CMK (cell line): ENCODE measurements around the gene CHMP2A.
A peak's percentile ranks its signal among the peaks of the same experiment; 100 is the strongest.
"Not testable (repeated sequence)": the region's sequence is repeated elsewhere in the genome, so short reads cannot be mapped to it uniquely, and the experiment has no call there.

ENCODE experiments used
- DNase-seq: peaks from one replicate; pipeline ENCODE4 v3.0.0-alpha.2; 2010; ENCODE audit warnings: low read depth

CHMP2A gene

DNA sequence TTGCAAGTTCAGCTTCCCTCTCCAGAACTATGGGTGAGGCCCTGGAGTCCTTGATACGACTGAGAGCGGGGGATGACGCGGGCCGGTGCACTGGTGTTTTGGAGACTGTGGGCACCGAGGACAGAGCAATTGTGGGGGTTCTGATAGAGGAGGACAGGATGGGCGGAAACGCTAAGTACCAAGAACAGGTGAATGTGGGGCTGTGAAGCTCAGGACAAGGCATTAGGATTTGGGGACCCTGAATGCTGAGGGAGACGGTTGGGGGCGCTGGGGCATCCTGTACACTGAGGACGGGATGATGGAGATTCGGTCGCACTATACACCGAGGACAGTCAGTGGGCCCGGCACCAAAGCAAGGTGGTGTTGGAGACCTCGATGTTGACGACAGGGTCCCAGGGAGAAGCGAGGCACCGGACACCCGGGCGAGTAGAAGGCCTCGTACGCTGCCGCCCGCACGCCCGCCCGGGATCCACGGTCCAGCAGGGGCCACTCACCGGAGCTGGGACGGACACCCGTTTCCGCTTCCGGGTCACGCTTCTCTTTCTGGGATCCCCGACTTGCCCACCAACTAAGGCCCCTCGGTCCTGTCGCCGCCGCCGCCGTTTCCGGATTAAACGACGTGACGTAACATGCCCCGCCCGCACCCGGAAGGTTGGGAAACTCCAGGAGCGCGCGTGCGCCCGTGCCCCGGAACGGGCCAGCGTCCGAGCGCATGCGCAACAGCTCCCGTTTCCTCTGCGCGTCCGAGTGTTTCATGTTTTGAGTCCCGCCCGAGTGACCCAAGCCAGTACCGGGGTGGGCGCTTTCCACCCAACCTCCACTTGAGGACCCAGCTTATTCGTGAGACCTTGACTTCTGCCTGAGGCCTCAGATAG, at the start of gene CHMP2A:
Gene CHMP2A (minus strand): TSS at position 612 of the 875 bp plus-strand sequence. CDS start 893 bp downstream, outside the sequence.
- peak; percentile 95 for DNase-seq

DNA sequence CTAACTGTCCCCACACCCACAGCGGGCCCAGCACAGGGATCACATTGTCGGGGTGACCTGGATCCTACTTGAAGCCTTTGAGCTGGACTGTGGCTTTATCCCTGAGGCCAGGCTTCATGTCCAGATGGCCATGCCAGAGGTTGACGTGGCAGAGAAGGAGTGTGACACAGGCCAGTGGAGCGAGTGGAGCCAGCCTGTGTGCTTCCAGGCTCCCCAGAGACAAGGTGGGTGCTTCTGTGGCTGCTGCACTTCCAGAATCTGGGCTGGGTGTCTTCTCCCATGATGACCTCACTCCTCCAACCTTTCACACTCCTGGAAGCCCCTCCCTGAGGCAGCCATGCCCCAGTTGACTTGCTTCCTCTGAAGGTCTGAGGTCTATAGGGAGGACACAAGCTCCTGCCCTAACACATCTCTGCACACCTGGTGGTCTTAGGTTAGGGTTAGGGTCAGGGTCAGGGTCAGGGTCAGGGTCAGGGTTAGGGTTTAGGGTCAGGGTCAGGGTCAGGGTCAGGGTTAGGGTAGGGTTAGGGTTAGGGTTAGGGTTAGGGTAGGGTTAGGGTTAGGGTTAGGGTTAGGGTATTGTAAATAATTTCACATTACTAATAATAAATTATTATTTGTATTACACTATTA, 31.3 kb upstream of the CHMP2A start:
- no peak for DNase-seq

DNA sequence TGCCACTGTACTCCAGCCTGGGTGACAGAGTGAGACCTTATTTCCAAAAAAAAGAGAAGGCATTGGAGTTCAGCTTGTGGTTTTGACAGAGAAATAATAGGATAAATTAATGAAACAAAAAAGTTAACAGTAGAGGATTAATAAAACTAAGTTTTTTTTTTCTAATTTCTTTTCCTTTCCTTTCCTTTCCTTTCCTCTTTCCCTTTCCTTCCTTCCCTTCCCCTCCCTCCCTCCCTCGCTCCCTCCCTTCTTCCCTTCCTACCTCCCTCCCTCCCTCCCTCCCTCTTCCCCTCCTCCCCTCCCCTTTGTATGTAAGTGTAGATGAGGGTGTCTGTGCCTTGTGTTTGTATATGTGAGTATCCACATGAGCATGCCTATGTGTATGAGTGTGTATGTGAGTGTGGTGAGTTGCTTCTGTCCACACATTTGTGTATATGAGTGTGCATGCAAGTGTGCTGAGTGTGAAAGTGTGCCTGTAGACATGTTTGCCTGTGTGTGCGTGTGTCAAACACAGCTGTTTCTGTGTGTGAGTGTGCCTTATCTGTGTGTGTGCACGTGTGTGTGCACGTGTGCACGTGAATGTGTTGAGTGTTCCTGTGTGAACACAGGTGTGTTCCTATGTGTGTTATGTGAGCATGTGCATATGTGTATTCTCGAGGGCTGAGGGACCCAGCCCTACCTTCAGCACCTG, 30.7 kb upstream of the CHMP2A start:
- DNase-seq: no peak

DNA sequence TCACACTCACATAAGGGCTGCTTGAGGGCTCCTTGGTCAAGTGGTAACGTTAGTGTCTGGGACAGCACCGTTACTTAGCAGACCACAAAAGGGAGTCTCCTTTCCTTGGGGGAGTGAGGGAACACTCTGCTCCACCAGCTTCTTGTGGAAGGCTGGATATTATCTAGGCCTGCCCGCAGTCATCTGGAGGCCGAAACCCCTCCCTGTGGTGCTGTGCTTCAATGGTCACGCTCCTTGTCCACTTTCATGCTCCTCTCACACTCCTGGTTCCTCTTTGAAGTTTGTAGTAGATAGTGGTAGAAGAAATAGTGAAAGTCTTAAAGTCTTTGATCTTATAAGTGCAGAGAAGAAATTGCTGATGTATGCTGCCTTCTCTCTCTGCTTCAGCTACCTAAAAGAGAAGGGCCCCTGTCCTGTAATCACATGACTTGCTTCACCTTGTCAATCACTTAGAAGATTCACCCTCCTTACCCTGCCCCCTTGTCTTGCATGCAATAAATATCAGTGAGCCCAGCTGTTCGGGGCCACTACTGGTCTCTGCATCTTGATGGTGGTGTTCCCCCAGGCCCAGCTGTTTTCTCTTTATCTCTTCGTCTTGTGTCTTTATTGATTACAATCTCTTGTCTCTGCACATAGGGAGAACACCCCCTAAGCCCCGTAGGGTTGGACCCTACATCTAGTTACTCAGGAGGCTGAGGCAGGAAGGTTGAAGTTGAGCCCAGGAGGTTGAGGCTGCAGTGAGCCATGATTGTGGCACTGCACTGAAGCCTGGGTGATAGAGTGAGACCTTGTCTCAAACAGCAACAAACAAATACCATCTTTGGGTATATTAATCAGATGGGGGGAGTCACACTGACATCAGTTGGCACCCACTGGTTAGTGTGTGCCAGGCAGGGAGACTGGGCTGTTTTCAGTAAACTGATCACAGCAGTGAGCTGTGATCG, 29.9 kb upstream of the CHMP2A start:
- DNase-seq: peak; percentile 92

DNA sequence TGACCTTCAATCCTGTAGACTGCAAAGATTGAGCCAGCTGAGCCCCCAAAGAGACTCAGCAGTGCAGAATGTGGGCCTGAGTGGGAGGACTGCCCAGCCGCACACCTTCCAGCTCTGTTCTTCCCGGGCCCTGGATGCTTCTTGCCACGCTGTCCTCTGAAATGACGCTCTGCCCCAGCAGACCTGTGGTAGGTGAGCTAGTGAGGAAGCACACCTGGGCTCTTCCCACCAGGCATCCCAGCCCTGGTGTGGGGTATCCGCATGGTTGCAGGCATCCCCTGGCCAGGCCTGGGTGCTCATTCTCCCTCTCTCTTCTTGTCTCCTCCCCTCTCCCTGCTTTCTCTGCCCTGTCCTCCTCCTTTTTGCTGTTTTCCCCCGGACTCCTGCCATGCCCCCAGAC, 28.1 kb upstream of the CHMP2A start:
- DNase-seq: no peak

DNA sequence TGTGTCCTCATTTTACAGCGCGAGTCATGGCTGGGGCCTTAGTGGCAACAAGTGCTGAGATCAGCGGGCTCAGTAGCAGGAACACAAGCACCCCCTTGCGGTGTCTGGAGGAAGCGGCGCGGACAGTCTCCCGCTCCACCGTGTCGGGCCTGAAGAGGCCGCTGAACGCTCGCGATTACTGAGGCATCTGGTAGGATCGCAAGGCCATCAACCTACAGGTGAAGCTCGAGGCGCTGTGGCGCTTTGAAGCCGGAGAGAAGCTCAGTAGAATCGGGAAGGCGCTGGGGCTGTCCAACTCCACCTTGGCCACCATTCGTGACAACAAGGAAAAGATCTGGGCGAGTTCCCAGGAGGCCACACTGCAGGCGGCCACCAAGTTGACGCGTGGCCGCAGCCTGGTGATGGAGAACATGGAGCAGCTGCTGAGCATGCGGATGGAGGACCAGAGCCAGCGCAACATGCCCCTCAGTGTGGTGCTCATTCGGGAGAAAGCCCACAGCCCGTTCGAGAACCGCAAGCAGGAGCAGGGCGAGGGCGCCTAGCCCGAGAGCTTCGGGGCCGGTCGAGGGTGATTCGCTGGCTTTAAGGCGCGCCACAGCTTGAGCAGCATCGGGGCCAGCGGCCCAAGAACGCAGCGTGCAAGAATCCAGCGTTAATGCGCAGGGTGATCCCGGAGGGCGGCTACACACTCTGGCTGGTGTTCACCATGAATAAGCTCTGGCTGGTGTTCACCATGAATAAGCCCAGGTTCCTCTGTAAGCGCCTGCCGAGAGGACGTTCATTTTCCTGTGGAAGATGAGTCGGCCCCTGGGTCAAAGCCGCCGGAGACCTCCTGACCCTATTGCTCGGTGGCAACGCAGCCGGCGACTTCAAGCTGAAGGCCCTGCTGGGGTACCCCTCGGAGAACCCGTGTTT, 26.6 kb upstream of the CHMP2A start:
- DNase-seq: no peak

DNA sequence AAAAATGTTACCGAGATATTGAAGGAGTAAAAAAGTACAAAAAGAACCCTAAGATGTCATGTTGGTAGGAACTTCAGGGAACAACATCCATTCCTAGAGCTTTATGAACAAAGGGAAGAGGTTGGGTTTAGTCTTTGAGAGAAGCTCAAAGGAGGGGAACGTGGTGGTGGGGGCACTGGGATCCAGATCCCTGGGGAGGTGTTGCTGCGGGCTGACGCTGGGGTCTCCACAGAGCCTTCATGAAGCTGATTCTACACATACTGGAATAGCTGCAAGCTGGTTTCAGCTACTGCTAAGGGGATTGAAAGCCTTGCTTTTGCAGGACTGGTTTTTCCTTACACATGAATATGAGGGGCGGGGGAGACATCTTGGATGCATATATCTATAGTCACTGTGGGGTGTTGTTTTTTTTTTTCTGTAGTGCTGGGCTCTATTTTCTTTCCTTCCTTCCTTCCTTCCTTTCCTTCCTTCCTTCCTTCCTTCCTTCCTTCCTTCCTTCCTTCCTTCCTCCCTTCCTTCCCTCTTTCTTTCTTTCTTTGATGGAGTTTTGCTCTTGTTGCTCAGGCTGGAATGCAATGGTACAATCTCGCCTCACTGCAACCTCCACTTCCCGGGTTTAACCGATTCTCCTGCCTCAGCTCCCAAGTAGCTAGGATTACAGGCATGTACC, 24.7 kb upstream of the CHMP2A start:
- DNase-seq: no peak

DNA sequence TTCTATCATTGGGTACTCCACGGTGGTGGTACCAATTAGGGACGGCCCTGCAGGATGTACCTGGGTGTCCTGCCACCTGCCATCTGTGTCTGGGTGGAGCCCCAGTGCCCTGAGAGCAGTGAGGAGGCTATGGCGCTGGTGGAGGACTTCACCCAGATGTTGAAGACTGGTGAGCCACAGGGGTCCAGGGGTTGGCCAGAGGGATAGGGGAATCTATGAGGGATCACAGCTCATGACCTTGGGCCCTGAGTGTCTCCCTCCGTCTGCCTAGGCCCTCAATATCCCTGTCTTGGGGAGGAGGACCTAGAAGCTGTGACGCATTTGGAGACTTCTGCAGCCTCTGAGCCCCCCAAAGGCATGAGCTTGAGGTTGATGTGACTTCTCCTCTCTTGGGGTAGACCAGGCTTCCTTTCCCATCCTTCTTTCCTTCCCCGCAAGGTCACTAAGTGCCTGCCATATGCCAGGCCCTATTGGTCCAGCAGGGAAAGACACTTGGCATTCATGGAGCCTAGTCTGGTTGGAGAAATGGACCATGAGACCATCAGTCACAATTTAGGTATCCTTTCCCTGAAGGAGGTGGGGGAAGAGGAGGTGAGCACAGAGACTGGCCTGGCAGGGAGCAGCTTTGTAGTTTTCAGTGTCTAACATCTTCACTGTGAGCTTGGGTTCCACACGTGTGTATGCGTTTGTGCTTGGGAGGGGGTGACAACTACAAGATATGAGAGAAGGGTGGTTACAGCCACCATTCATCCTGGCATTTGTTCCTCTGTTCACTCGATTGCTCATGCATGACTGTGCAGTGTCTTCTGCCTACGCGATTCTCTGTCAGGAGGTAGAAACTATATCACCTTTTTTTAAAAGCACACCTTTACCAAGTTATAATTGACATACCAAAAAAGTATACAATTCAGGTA, 23.4 kb upstream of the CHMP2A start:
- DNase-seq: no peak

DNA sequence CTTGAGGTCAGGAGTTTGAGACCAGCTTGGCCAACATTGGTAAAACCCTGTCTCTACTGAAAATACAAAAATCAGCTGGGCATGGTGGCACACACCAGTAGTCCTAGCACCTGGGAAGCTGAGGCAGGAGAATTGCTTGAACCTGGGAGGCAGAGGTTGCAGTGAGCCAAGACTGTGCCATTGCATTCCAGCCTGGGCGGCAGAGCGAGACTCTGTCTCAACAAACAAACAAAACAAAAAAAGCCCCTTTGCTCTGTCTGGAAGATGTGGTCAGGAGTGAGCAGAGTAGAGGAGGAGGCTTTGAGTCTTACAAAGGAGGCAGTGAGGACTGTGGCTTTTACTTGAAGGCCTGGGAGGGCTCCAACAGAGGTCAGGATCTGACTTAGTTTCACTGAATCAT, 22.7 kb upstream of the CHMP2A start:
- not testable (repeated sequence) for DNase-seq

DNA sequence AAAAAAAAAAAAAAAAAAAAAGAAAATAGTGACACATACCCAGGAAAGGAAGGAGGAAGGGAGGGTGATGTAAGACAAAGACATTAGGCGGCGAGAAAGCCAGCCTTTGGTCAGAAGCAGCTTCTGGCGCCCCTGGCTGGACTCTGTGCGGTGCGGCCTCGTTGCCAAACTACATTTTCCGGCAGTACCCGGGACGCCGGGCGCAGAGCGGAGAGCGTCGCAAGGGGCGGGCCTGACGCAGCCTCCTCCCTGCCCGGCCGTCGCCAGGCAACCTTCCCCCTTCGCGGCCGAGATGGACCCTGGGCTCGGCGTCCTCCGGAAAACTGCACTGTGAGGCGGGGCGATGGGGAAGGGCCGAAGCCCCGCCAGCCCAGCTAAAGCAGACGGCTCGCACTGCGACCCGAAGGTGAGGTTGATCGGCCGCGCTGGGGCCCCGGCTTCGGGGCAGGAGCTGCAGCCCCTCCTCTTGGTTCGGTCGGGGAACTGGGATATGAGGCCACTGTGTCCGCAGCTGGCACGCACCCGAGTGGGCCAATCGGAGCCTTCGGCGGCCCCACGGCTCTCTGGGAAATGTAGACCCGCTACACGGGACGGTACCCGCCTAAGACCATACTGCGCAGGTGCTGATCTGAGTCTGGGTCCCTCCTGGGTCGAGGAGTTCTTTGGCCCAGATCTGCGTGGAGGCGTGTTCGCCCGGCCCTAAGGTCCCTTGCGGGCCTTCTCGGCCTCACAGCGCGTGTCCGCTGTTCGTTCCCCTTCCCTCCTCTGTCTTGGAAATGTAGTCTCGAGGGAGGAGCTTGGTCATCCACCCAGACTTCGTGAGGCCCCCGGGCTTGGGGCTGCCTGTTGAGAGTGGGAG, 20.5 kb upstream of the CHMP2A start:
- peak; percentile 94 for DNase-seq

DNA sequence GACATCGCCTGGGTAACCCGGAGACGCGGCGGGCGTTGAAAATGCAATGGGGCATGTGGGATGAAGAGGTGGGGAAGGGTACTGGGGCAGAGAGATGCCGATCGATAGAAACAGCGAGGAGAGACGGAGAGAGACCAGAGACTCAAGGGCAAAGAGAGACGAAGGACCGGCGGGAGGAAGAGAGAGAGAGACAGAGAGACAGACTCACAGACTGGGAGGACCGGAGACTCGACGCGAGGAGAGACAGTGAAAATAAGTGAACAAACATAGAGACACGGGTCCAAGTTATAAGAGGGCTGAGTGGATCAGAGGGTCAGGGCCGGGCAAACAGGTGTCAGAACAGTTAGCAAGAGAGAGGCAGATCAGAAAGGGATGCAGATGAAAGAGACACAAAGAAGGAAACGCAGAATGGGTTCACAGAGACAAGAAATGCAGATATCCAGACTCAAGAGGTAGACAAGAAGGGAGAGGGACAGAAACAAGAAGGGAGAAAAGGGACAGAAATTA, 18.8 kb upstream of the CHMP2A start:
- no peak for DNase-seq

DNA sequence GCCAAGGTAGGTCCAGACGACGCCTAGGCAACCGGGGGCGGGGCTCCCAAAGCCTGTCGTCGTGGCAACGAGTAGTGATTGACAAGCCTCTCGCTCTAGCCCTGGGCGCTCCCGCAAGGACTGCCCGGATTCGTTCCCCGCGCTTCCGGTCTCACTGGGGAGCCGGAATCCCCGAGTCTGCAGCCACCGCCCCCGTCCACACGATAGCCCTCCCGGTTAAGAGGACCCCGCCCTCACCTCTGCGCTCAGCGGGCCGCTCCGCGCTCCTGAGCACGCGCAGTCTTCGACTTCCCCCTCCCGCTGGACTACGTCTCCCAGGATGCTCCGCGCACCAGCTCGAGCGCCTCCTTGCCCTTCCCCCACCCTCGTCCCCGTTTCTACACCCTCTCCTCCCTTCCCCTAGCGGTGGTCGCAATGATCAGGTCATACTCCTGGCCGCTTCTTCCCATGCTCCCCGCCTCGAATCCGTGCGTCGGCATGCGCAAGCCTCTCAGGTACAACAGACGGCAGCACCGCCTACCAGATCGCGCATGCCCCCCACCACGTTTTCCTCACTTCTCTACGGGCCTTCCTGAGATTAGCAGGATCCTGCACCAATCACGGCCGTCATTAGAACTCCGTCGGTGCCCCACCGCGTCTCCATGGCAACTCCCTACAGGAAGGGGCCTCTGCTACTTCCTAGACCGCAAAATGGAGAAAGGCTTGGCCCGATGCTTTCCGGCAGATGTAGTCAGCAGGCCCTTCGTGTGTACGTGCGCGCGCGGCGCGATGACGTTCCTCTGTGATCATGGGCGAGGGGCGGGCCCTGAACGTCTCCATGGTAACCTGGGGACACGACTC, 18.1 kb upstream of the CHMP2A start, which contains the start of gene MZF1:
Gene MZF1 (minus strand): TSS at position 518 of the 840 bp plus-strand sequence. CDS start 1,946 bp downstream, outside the sequence.
- DNase-seq: peak; percentile 100

DNA sequence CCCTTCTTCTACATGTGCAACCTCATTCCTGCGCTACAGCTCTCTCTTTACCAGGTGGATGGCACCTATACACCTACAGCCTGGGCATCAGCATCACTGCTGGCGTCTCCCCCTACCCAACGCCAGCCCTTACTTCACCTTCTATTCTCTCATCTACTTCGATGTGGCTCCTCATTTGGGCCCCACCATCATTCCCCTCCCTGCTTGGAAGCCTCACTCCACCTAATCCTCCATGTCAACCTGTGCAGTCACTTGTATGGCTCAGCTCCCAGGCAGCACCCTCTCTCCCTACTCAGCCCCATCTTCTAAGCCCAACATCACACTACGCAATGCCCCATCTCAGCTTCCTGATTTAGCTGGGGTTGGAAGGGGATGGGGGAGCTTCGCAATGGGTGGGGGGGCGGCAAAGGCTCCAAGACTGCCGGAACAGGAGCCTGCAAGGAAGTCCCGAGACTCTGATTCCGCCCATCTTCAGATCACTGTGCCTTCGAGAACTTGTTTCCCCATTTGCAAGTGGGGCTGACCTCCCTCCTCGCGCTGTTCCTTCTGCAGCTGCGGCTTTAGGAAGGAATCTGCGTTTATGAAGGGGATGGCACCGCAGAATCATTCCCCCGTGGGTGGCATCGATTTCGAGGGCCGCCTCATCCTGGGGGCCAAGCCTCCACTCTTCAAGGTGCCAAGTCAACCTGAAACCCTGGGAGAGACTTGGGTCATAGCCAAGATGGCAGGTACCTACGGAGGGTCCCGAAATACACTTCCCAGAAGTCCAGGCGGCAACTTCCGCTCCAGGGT, 17.3 kb upstream of the CHMP2A start:
- no peak for DNase-seq

DNA sequence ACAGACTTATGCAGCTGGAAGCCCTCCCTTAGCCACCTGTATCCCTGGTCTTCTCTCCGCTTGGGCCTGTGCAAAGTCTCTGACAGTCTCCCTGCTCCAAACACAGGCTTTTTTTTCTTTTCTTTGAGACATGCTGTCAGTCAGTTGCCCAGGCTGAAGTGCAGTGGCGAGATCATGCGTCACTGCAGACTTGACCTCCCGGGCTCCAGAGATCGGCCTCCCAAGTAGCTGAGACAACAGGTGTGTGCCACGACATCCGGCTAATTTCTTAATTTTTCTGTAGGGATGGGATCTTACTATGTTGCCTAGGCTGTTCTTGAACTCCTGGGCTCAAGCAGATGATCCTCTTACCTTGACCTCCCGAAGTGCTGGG, 16.7 kb upstream of the CHMP2A start:
- no peak for DNase-seq

DNA sequence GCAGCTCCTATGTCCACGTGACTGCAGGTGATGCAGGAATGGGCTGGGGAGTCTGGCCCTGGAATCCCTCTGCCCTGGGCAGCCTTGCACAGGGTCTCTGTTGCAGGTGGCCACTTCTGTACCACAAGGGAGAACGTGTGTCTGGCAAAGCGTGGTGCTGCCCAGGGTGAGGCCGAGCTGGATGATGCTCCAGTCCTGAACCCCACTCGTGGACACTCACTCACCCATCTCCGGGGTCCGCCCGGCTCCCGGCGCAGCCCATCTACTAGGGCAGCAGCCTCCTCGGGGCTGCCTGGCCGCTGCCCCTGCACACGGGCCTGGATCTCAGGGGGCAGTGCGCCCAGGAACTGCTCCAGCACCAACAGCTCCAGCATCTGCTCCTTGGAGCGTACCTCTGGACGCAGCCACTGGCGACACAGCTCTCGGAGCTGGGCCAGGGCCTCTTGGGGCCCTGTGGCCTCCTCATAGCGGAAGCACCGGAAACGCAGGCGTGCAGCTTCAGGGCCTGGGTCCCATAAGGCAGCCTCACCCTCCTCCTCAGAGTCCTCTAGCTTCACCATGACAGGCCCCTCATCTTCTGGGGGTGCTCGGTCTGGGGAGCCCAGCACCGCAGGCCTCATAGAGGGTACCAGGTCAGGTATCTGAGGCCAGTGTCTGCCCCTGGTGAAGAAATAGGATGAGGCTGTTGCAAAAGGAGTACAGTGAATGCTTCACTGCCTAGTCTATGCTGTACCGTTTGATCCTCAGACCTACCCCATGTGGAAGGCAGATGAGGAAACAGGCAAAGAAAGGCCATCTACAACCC, 16.1 kb upstream of the CHMP2A start:
- DNase-seq: no peak
